GM08714 (cell line): ENCODE data around the gene JAZF1.

ENCODE experiments used
- H3K4me3 ChIP-seq: fragments of 200-500 bp; sonication (Bioruptor generic); 2 replicates; pipeline ENCODE4 v1.5.1; 2014; ENCODE audit warnings: mild to moderate bottlenecking, low read length, inconsistent platforms
- ZNF274 ChIP-seq: IDR thresholded peaks from 2 replicates; pipeline ENCODE4 v1.6.1; 2012; ENCODE audit warnings: mild to moderate bottlenecking, low read depth, low read length

JAZF1 gene

GRCh38 chr7:28082071-28082470, 98.5 kb downstream of the JAZF1 start:
- TF ChIP-seq ZNF274, result no peak
- H3K4me3 ChIP-seq, result no peak overlapping the region

GRCh38 chr7:28081016-28081415, 99.6 kb downstream of the JAZF1 start:
- no peak for TF ChIP-seq ZNF274

DNA sequence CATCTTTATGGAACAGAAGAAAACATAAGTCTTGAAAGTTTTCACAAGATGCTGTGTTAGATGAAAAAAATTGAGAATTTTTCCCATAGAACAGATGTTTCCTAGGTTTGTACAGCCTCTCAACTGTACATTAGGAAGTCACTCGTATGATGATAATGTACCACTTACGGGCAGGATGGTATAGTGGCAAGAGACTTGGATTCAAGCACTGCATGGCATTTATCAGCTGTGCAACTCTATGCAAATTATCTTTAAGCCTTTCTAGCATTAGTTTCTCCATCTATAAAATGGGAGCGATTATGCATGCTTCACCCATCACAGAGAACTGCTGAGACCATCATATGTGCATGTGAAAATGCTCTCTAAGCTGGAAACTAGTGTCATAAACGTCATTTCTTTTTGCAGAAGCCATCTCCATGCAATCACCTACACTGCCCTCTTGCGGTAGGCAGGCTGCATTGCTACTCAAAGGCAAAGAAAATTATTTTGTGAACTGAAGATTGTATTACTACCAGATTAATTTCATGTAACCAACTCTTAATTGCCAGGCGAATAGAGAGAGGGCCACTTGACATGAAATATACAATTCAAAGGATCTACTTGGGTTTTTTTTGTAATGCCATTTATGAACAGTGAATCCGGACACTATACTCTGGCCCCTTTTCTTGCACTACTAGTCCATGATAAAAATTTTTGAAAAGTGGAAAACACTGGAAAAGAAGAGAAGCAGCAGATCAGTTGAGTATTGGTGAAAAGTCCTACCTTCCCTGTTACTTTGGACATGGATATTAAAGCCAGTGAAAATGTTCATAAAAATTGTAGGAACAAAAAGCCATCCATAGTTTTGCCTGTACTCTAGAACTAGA, 102.3 kb downstream of the JAZF1 start:
- TF ChIP-seq ZNF274, result no peak
- no peak overlapping the region for H3K4me3 ChIP-seq

More at GRCh38 chr7:28081016-28081415, 99.6 kb downstream of the JAZF1 start:
- no peak overlapping the region for H3K4me3 ChIP-seq

GRCh38 chr7:28077616-28078015, 103.0 kb downstream of the JAZF1 start:
- no peak overlapping the region for H3K4me3 ChIP-seq
- no peak for TF ChIP-seq ZNF274

GRCh38 chr7:28076423-28077200, 104.0 kb downstream of the JAZF1 start:
- H3K4me3 ChIP-seq, result no peak overlapping the region
- no peak for TF ChIP-seq ZNF274

GRCh38 chr7:28075674-28076358, 104.8 kb downstream of the JAZF1 start:
- H3K4me3 ChIP-seq, result no peak overlapping the region
- no peak for TF ChIP-seq ZNF274

- TF ChIP-seq ZNF274, result no peak
- H3K4me3 ChIP-seq, result no peak overlapping the region
Observed at GRCh38 chr7:28072876-28073514, 107.6 kb downstream of the JAZF1 start.

- H3K4me3 ChIP-seq, result no peak overlapping the region
- TF ChIP-seq ZNF274, result no peak
Observed at GRCh38 chr7:28071570-28071969, 109.0 kb downstream of the JAZF1 start.

DNA sequence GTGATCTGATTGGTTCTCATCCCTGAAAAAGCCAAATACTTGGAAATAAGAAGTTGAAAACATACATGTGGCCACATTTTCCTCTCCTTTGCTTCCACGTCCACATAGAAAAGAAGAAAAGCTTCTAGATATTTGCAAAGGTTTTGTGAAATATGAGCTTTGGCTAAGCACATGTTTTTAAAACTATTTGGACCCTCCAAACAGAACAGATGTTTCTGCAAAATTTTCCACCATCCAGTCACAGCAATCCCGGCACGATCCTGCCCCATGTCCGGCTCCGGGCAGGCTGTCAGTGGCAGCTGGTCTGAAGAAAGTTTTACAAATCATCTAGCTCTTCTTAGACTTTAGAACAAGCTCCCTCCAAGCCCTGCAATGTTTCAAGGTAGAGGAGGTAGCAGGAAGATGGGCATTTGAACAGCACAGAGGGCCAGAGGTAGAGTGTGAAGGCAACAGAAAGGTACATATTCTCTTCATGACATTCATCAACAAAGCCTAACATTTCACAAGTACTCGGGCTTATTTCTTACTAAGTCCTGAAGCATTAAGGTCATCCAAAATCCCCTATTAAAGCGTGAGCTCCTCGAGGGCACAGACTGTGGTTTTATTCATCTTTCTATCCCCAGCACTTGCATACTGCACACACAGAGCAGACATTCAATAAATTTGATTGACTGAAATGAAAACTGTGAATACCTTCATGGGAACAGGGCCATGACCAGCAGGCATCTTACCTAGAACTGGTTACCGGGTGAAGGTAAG, 110.1 kb downstream of the JAZF1 start:
- no peak for TF ChIP-seq ZNF274
- no peak overlapping the region for H3K4me3 ChIP-seq

DNA sequence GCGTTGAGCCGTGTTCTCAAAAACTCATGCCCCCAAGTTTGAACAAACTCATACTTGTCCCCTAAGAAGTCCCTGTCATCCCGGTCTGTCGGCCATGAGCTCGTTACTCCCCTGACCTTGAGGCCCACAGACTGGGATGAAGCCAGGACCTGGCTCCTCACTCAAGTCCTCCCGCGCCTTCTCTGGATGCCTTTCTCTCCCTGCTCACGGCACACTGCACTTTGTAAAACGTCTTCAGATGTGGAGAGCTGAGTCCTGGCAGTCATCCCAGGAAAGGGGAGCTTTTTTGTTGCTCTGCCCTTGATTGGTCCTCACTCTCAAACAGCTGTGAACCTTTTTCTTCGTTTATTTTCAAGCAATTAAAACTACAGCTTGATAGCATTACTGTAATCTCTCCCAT, 110.8 kb downstream of the JAZF1 start:
- no peak overlapping the region for H3K4me3 ChIP-seq
- TF ChIP-seq ZNF274, result no peak

DNA sequence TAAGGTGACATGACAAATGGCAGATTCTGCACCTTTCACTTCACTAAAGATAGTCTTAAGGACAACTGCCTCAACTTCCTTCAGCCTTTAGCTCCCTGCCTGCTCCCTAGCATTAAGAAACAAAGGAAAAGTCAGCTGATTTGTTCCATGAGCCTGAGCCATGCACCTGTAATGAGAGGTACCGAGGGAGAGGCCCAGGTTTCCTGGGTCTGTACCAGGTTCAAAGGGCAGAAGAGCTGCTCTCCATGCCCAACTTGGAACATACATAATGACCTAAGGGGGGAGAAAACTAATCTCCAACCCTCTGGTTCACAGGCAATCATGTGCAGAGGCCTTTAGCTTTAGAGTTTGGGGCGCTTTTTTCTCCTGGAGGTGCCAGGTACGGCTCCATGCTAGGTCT, 111.2 kb downstream of the JAZF1 start:
- H3K4me3 ChIP-seq, result no peak overlapping the region
- no peak for TF ChIP-seq ZNF274

GRCh38 chr7:28068811-28069216, 111.8 kb downstream of the JAZF1 start:
- no peak for TF ChIP-seq ZNF274
- no peak overlapping the region for H3K4me3 ChIP-seq

GRCh38 chr7:28067171-28067570, 113.4 kb downstream of the JAZF1 start:
- H3K4me3 ChIP-seq, result no peak overlapping the region
- TF ChIP-seq ZNF274, result no peak

DNA sequence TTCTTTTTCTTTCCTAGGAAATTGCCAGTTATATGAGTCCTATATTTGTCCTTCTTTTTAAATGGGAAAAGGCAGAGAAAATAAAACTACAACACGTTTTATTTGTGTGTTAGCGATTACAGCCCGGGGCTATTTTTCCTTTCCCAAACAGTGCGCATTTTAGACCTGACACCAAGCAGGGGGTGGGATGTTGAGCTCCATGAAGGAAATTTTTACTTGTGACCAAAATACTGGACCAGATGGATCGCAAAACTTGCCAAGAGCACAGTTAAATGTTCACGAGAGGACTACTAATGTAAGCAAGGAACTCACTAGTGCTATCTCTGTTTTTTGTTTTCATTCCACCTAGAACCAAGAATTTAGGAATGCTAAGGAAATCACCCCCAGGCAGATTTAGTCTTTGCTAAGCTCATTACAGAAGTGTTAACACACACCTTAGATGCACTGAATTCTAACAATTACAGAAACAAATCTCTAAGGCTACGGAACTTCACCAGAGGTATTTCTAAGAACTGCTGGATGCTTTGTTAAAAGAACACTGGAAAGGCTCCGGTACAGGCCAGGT, 114.8 kb downstream of the JAZF1 start:
- no peak for TF ChIP-seq ZNF274
- H3K4me3 ChIP-seq, result no peak overlapping the region
